HepG2 (cell line): ENCODE measurements around the gene MGA. TPM values are rescaled to one million over a fixed set of nuclear protein-coding genes. Genes with fewer than 3 reads are reported as not detected.
A peak's percentile ranks its signal among the peaks of the same experiment; 100 is the strongest.

Source experiments
- CAMTA2 ChIP-seq: sonication (generic); formaldehyde crosslinking; IDR thresholded peaks from 2 replicates; pipeline ENCODE4 v1.4.0; 2020; ENCODE audit warnings: mild to moderate bottlenecking, missing genetic modification reagents, borderline replicate concordance
- CBX1 ChIP-seq: IDR thresholded peaks from one replicate; pipeline ENCODE4 v1.6.1; 2016; ENCODE audit warnings: antibody characterized with exemption, low read depth
- CEBPZ ChIP-seq: IDR thresholded peaks from 2 replicates; pipeline ENCODE4 v1.6.1; 2012; ENCODE audit warnings: low read length, improper control_type of control experiment
- HCFC1 ChIP-seq: fragments of 150-350 bp; IDR thresholded peaks from 2 replicates; pipeline ENCODE4 v1.6.1; 2014; ENCODE audit warnings: low read depth, low read length
- HOXD1 ChIP-seq: sonication (generic); formaldehyde crosslinking; IDR thresholded peaks from 2 replicates; pipeline ENCODE4 v1.5.0; 2020; ENCODE audit warnings: missing genetic modification reagents
- NCOA5 ChIP-seq: sonication (generic); formaldehyde crosslinking; IDR thresholded peaks from 2 replicates; pipeline ENCODE4 v1.4.0; 2020; ENCODE audit warnings: missing genetic modification reagents
- NFAT5 ChIP-seq: sonication (generic); formaldehyde crosslinking; IDR thresholded peaks from 2 replicates; pipeline ENCODE4 v1.4.0; 2020; ENCODE audit warnings: missing genetic modification reagents
- PCBP1 ChIP-seq: fragments of 200-400 bp; formaldehyde crosslinking; IDR thresholded peaks from 2 replicates; pipeline ENCODE4 v1.6.1; 2017; ENCODE audit warnings: mild to moderate bottlenecking, low read depth, low read length, borderline replicate concordance
- POLR2AphosphoS2 ChIP-seq: IDR thresholded peaks from 2 replicates; pipeline ENCODE4 v1.6.1; 2011; ENCODE audit warnings: low read depth, low read length, improper control_type of control experiment
- POLR2AphosphoS5 ChIP-seq: IDR thresholded peaks from 2 replicates; pipeline ENCODE4 v1.6.1; 2012; ENCODE audit warnings: low read depth, low read length
- THAP8 ChIP-seq: sonication (generic); formaldehyde crosslinking; IDR thresholded peaks from 2 replicates; pipeline ENCODE4 v1.5.1; 2020; ENCODE audit warnings: missing genetic modification reagents, mild to moderate bottlenecking, borderline replicate concordance
- ZFX ChIP-seq: sonication (generic); formaldehyde crosslinking; IDR thresholded peaks from 2 replicates; pipeline ENCODE4 v1.4.0; 2020; ENCODE audit warnings: mild to moderate bottlenecking, low read depth, missing genetic modification reagents, moderate library complexity
- ZNF230 ChIP-seq: sonication (generic); formaldehyde crosslinking; IDR thresholded peaks from 2 replicates; pipeline ENCODE4 v1.4.0; 2020; ENCODE audit warnings: mild to moderate bottlenecking, missing genetic modification reagents
- ZNF235 ChIP-seq: sonication (generic); formaldehyde crosslinking; IDR thresholded peaks from 2 replicates; pipeline ENCODE4 v1.8.1; 2023; ENCODE audit warnings: mild to moderate bottlenecking, missing genetic modification reagents, borderline replicate concordance
- ZNF331 ChIP-seq: sonication (generic); formaldehyde crosslinking; IDR thresholded peaks from 2 replicates; pipeline ENCODE4 v1.4.0; 2020; ENCODE audit warnings: missing genetic modification reagents
- ZNF33B ChIP-seq: sonication (generic); formaldehyde crosslinking; IDR thresholded peaks from 2 replicates; pipeline ENCODE4 v1.5.1; 2020; ENCODE audit warnings: mild to moderate bottlenecking, missing genetic modification reagents
- ZNF382 ChIP-seq: sonication (generic); formaldehyde crosslinking; IDR thresholded peaks from 2 replicates; pipeline ENCODE4 v1.5.0; 2020; ENCODE audit warnings: missing genetic modification reagents, mild to moderate bottlenecking, borderline replicate concordance
- ZNF441 ChIP-seq: sonication (generic); formaldehyde crosslinking; IDR thresholded peaks from 2 replicates; pipeline ENCODE4 v1.7.0; 2021; ENCODE audit warnings: missing genetic modification reagents, borderline replicate concordance
- ZNF562 ChIP-seq: sonication (generic); formaldehyde crosslinking; IDR thresholded peaks from 2 replicates; pipeline ENCODE4 v1.8.0; 2022; ENCODE audit warnings: missing genetic modification reagents, borderline replicate concordance
- ZNF615 ChIP-seq: sonication (generic); formaldehyde crosslinking; IDR thresholded peaks from 2 replicates; pipeline ENCODE4 v1.5.0; 2020; ENCODE audit warnings: mild to moderate bottlenecking, missing genetic modification reagents, borderline replicate concordance
- ZSCAN30 ChIP-seq: sonication (generic); formaldehyde crosslinking; IDR thresholded peaks from 2 replicates; pipeline ENCODE4 v1.5.0; 2020; ENCODE audit warnings: mild to moderate bottlenecking, missing genetic modification reagents
- polyA plus RNA-seq, 8 experiments: library from polyadenylated mRNA; depleted of rRNA in 3 of 8; stranded (reverse) in 7 of 8; unstranded in 1 of 8; fragments of >200 nt; fragmentation: Illumina TruSeq in 4 of 8; extraction: Trizol in 4 of 8; gene quantifications; 2 replicates each; pipeline versions ENCODE4 v1.2.1 to v1.2.3, GENCODE V29; 2011 to 2016; ENCODE audit warnings: low read depth in 4 of 8, missing spikeins in 1 of 8, mixed read lengths in 1 of 8; ENCODE audit not compliant: insufficient read depth in 1 of 8
- total RNA-seq, 5 experiments: library from RNA; depleted of rRNA; stranded (reverse); fragments of >200 nt; fragmentation: Illumina TruSeq; extraction: Trizol; gene quantifications; 2 replicates each; pipeline ENCODE4 v1.2.3, GENCODE V29; 2016; ENCODE audit warnings: low read depth in 1 of 5

Gene MGA
- total and polyA plus RNA-seq, 2 of the 13 experiments (the other 11 are each of a cell fraction or from before 2014, with no cell fraction given): 5.3 to 59.0 TPM

- TF ChIP-seq ZNF441: peak; percentile 96
- TF ChIP-seq NCOA5: no peak
- 0 out of 2 replicates have a peak, but pooled peaks have one; percentile 26 for TF ChIP-seq POLR2AphosphoS2
- TF ChIP-seq CBX1: peak; percentile 98
- 0 out of 2 replicates have a peak, but pooled peaks have one; percentile 23 for TF ChIP-seq HCFC1
- TF ChIP-seq ZNF235 (CRISPR knock-in tag): no peak
- TF ChIP-seq CAMTA2 (CRISPR knock-in tag): no peak
- peak; percentile 92; the same call in 1 of the 2 replicates for TF ChIP-seq ZNF33B (CRISPR knock-in tag)
- TF ChIP-seq POLR2AphosphoS5: peak; percentile 42
- TF ChIP-seq ZFX (CRISPR knock-in tag): peak; percentile 89
- TF ChIP-seq NFAT5: 0 out of 2 replicates have a peak, but pooled peaks have one; percentile 55
- peak; percentile 56; the same call in 1 of the 2 replicates for TF ChIP-seq ZNF230 (CRISPR knock-in tag)
- TF ChIP-seq THAP8 (CRISPR knock-in tag): peak; percentile 73; the same call in 1 of the 2 replicates
- TF ChIP-seq HOXD1 (CRISPR knock-in tag): peak; percentile 64; the same call in 1 of the 2 replicates
- TF ChIP-seq ZNF382 (CRISPR knock-in tag): no peak
- no peak for TF ChIP-seq ZNF615
- TF ChIP-seq ZNF562: no peak
- TF ChIP-seq ZNF331 (CRISPR knock-in tag): peak; percentile 95
- TF ChIP-seq CEBPZ: no peak
- TF ChIP-seq PCBP1: no peak
- no peak for TF ChIP-seq ZSCAN30
These were observed 114.1 kb downstream of the MGA start, which contains the start of gene MAPKBP1 (continued) for GRCh38 chr15:41774062-41774881.
